8988T (cell line): ENCODE data around the gene GALNT14.

Experiments
- DNase-seq: peaks from one replicate; pipeline ENCODE4 v3.0.0; 2011

Gene GALNT14

GRCh38 chr2:31083234-31083993, 54.8 kb downstream of the GALNT14 start:
- no peak for DNase-seq

- no peak for DNase-seq
Observed at GRCh38 chr2:31082002-31082401, 56.2 kb downstream of the GALNT14 start.

- DNase-seq, result no peak
Observed at GRCh38 chr2:31081492-31081891, 56.7 kb downstream of the GALNT14 start.

GRCh38 chr2:31080361-31080760, 57.9 kb downstream of the GALNT14 start:
- no peak for DNase-seq

DNA sequence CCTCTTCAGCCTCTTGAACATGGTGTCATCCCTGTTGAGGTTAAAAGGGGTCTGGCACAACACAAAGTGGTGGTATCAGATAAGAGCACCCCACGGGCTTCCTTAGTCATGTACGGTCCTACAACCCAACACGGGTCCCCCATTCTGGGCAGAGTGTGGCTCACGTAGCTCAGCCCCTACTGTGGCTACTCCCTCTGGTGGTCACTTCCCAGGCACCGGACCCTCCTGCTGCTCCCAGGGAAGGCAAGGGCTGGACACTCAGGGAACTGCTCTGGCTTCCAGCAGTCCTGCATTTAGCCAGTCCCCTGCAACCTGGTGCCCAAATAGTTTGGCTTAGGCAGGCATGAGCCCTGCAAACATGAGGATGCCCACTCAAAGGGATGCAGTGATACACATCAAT, 58.6 kb downstream of the GALNT14 start:
- no peak for DNase-seq

- no peak for DNase-seq
Observed at GRCh38 chr2:31078579-31079105, 59.6 kb downstream of the GALNT14 start.

GRCh38 chr2:31078011-31078410, 60.2 kb downstream of the GALNT14 start:
- DNase-seq, result no peak

DNA sequence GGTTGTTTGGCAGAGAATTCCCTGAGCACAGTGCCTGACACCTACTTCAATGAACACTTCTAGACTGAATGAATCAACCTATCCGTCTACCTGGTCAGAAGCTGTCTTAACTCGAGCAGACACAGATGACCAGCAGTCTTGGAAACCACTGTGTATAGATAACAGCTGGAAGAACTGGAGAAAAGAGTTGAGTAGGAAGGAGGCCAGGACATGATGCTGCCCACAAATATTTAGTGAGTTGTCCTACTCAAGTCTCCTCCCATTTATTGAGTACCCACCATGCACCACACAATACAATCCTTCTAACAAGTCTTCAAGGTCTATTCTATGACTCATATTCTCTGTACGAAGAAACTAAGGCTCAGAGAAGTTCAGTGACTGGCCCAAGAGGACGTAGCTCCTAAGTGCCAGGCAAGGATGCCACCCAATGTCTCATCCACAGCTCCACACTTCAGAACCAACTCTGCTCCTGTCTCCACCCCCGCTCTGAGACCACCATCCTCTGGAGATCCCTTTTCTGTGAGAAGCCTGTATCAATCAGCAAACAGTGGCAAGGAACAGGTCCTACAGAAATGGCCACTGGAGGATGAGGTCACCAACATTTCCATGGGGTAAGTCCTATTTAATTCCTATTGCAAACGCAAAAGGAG, 62.2 kb downstream of the GALNT14 start:
- no peak for DNase-seq

DNA sequence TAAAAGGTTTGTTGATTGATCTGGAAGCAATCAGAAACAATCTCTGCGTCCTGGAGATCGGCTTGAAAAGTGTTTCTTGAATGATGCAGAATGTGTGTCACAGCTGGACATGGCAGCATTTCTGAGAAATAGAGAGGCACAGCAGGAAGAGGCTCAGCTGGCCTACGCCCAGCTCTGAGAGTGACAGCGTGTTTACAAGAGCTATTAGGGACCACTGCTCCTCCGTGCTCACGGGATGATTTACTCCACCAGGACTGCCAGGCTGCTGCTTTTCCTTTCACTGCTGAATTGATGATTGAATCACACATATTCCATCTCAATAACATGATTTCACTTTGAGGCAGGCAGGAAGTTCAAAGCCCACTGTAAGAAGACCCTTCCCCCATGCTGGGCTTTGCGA, 62.8 kb downstream of the GALNT14 start:
- DNase-seq, result no peak

- no peak for DNase-seq
Observed at GRCh38 chr2:31071741-31072140, 66.5 kb downstream of the GALNT14 start.

DNA sequence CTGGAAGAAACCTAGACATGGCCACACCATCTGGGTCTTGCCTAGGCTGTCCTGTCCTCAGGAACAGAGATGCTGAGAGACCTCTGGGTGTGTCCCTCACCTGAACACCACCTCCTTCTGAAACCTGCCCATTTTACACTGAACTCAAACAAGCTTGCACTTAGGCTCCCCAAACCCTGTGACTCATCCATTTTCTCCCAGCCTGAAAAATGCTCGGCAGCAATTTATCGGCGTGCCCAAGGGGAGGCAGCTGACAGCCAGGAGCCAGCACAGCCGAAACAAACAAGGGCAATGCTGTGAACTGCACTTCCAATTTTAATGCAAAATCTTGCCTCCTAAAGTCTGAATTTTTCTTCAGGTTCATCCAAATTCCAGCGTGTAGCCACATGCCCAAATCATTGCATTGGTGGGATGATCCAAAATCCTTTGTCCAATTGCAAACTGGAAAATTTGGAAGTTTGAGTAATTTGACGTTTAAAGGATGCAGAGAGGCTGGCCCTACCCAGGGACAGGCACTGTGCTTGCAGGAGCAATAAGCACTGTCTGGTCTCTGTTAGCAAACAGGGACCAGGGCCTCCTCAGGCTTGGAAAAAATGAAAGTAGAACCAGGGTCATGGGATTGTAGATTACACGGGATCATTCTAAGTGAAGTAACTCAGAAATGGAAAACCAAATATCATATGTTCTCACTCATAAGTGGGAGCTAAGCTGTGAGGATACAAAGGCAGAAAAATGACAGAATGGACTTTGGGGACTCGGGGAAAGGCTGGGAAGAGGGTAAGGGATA, 67.7 kb downstream of the GALNT14 start:
- DNase-seq, result no peak

- DNase-seq, result no peak
Observed at GRCh38 chr2:31069643-31070325, 68.5 kb downstream of the GALNT14 start.

- DNase-seq, result no peak
Observed at GRCh38 chr2:31067259-31067658, 71.0 kb downstream of the GALNT14 start.

GRCh38 chr2:31066551-31066950, 71.7 kb downstream of the GALNT14 start:
- no peak for DNase-seq

GRCh38 chr2:31066086-31066485, 72.2 kb downstream of the GALNT14 start:
- no peak for DNase-seq

- DNase-seq, result no peak
Observed at GRCh38 chr2:31065356-31065755, 72.9 kb downstream of the GALNT14 start.

DNA sequence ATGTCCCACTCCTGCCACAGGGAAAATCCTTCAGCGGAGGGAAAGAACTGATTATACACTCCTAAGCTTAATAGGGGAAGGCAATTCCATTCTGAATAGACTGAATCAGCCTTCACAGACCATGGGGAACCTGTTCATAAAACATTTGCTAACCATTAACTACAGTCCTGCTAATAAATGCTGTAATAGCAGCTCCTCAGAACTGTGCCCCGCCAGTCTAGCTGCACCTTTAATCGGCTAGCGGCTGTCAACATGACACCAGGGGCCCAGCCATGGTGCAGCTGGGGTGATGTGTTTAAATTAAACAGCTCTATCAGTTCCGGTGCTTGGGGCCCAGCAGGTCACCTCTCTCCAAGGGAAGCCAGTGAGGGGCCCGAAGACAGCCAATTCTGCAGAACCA, 77.8 kb downstream of the GALNT14 start:
- no peak for DNase-seq

DNA sequence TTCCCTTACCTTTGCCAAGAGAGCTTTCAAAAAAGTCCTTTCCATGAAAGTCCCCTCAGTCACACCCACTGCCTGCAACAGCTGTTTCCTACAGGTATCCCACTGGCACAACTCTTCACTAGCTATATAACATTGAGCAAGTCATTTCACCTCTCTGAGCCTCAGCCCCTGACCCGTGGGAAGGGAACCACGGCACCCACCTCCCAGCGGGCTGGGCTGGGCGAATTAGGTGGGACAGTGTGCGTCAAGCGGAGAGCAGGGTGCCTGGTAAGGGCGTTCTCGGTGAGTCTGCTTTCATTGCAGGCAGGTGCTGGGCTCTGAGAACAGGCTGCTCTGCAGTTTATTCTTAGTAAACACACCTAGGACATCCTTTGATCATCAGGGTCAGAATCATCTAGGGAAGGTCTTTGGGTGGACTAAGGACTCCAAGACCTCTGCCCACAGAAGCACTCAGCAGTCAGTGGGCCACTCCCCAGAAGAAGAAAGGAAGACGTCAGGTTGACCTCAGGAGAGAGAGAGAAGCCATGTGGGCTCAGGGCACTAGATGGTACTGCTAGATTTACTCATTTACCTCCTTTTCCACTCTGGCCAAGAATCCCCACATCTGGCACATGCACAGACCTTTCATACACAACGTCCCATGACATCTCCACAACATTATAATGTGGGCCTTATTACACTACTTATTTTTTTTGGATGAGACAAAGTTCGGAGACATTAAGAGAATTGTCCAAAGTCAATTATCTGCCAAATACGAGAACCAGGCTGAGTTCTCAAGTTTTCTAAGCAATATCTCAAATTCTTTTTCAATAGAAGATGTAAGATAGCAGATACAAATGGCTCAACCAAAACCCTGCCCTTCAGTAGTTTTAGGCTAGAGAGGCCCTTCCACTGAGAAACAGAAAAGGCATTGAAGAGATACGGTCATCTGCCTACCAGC, 79.9 kb downstream of the GALNT14 start:
- no peak for DNase-seq

DNA sequence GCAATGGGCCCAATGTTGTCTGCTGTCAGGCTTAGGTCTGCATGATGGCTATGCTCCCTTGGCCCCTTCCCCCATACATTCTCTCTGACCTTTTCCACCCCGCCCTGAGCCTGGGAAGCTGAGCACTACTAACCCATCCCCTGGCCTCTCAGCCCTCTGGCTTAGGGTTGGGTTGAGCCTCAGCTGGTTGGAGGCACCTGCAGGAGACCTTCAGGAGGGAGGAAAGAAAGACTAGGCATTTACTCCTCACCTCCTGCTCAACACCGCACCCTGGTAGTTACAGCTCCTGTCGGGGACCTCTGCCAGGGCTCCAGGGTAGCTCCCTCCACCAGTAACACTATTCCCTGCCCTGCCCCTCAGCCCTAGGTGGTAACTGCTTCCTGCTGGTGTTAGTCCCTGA, 80.5 kb downstream of the GALNT14 start:
- no peak for DNase-seq

DNA sequence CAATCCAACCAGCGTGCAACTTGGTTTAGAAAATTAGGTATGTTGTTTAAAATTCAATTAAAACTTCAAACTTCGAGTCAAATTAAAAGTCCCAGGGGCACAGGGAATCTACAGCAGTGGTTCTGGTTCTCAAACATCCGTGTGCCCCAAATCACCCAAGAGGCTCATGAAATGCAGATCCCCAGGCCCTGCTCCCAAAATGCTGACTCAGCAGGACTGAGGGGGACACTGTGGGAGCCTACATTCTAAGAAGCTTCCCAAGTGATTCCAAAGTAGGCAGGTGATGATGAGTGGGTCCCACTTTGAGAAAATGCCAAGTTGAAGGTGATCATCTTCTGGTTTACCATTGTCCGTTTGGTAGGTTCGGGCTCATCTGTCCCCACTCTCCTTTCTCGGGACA, 82.3 kb downstream of the GALNT14 start:
- no peak for DNase-seq

DNA sequence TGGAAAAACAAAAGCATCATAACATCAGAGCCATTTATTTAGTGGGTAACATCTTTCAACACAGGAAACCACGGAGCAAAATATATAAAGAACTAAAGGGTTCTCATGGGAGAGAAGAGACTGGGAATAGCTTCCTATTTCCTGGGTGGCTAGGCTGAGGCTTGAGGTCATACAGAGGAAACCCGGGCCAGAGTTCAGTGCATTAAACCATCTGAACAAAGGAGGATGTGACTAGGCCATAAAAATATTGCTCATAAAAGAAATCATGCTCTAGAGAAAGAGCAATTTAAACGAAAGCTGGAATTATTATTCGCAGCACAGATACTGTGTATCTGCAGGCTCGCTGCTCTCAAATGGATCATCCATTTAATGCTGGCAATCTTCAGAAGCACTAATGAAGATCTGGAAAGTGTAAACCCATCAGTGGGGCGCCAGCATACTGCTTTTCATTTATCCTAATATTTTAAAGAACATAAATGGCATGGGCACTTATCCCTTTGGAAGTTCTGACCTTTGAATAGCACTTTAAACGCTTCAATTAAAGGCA, 83.3 kb downstream of the GALNT14 start:
- no peak for DNase-seq
